Measurements from ENCODE around the gene AMHR2.

DNA sequence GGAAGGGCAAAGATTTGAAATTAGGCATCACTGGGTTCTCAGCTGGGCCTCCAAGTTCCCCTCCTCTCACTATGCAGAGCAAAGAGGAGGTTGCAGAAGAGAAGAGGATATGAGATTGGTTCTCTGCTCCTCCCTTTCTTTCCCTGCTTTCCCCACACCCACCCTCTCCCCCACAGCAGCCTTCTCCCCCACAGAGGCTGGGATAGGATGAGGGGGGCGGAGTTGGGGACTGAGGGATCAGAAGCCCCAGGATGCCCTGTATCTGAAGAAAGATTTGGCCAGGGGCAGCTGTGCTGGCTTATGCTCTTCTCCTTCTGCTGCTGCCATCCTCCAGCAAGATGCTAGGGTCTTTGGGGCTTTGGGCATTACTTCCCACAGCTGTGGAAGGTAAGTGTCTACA is at the start of gene AMHR2:
- TF ChIP-seq, protein P1, sequence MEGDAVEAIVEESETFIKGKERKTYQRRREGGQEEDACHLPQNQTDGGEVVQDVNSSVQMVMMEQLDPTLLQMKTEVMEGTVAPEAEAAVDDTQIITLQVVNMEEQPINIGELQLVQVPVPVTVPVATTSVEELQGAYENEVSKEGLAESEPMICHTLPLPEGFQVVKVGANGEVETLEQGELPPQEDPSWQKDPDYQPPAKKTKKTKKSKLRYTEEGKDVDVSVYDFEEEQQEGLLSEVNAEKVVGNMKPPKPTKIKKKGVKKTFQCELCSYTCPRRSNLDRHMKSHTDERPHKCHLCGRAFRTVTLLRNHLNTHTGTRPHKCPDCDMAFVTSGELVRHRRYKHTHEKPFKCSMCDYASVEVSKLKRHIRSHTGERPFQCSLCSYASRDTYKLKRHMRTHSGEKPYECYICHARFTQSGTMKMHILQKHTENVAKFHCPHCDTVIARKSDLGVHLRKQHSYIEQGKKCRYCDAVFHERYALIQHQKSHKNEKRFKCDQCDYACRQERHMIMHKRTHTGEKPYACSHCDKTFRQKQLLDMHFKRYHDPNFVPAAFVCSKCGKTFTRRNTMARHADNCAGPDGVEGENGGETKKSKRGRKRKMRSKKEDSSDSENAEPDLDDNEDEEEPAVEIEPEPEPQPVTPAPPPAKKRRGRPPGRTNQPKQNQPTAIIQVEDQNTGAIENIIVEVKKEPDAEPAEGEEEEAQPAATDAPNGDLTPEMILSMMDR (conservative IDR thresholded peaks at IDR 0.05; ENCODE audit: low read depth, low read length), result no peak
- TF ChIP-seq, protein P2, sequence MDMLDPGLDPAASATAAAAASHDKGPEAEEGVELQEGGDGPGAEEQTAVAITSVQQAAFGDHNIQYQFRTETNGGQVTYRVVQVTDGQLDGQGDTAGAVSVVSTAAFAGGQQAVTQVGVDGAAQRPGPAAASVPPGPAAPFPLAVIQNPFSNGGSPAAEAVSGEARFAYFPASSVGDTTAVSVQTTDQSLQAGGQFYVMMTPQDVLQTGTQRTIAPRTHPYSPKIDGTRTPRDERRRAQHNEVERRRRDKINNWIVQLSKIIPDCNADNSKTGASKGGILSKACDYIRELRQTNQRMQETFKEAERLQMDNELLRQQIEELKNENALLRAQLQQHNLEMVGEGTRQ (IDR thresholded peaks at IDR 0.05; ENCODE audit: low read depth, low read length), result no peak
- TF ChIP-seq CHD1 (IDR thresholded peaks at IDR 0.05; ENCODE audit: low read depth, low read length), result no peak
- no peak for TF ChIP-seq NFE2L2 (IDR thresholded peaks at IDR 0.05; ENCODE audit: low read depth, low read length)

Measured in IMR-90 (cell line).